Activated T-cell treated with anti-CD3 and anti-CD28 coated beads for 48 hours (primary cell): ENCODE measurements around the gene CAPN2.
"Not testable (repeated sequence)": the region's sequence is repeated elsewhere in the genome, so short reads cannot be mapped to it uniquely, and the experiment has no call there.

ENCODE experiments used
- DNase-seq: peaks from one replicate; pipeline ENCODE4 v3.0.0-alpha.2; 2020; ENCODE audit warnings: low read depth

Gene CAPN2

DNA sequence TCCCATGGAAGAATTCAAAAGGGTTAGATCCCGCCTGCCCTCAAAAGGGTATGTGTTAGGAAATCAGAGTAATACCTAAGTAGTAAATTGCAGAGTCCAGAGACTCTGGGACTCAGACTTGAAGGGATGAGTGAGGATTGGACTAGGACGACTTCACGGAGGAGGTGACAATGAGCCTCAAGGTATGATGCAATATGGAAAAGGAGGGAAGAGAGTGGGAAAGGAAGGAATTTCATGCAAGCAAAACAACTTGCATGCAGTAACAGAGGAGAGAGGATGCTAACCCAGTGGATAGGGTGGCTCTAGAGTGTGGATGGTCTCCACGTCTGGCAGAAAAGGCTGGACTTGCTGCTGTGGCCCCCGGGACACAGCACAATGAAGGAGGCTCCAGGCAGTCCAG lies 4.8 kb downstream of the CAPN2 start:
- no peak for DNase-seq

DNA sequence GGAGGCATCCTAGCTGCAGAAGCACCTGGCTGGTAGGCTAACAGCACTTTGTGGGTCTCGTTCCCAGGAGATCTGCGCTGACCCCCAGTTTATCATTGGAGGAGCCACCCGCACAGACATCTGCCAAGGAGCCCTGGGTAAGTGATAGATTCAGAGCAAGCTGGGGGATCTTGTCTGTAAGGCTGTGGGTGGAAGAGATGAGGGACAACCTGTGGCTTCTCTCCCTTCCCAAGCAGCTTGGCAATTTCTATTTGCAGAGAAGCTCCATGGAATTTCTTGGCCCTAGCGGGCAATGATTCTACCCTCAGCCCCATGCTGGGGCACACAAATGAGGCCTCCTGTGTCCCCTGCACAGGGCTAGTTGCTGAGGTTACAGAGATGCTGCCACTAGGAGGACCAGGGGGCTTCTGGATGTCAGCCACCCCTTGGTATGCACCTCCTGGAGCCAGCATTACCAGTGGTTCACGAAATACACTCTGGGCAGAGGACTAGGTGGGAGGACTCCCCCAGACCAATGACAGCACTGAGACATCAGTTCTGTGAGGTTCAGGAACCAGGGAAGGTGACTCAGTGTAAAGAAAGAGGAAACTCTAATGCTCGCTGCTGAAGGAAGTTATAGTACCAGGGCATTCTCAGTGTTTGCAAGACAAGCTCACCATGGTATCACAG lies 5.5 kb downstream of the CAPN2 start:
- DNase-seq = no peak

DNA sequence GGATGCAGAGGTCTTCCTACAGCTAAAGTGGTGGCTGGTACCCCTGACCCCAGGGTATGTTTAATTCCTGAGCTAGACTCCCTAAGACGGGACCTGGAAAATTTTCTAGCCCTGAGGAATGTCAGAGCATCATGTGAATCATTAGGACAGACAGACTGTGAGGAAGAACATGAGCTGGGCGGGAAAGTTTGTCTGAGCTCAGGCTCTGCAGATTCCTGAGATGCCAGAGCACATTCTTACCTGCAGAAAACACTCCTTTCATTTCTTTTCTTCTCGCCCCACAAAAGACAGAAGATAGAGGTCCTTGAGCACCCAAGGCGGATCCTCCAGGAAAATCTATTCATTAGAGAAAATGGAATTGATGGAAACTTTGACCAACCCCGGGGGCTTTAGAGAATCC lies 6.5 kb downstream of the CAPN2 start:
- DNase-seq = no peak

DNA sequence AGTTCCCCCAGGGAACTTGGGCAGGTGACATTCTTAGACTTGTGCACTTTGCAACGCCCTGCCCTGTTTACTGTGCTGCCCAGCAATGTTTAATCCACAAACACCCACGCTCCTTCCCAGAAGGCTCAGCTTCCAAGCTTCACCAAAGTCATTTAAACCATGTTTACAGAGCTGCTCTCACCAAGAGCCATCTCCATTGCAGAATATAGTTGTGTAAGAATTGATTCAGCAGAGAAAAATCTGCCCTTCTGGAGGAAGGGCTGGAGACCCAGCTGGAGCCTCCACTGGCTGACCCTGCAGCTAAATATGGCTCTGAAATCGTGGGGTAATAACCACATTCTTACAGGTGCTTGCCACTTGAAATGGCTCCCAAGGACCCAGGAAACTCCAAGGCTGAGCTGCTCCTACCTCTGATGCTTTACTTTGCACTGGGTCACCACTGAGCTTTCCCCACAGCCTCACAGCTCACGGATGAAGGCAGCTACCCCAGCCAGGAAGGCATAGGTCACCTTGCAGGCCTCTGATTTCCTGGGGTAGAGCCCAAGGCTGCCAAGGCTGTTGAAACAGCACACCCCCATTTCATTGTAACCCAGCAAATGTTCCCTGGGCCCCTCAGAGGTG lies 8.7 kb downstream of the CAPN2 start:
- DNase-seq = no peak

DNA sequence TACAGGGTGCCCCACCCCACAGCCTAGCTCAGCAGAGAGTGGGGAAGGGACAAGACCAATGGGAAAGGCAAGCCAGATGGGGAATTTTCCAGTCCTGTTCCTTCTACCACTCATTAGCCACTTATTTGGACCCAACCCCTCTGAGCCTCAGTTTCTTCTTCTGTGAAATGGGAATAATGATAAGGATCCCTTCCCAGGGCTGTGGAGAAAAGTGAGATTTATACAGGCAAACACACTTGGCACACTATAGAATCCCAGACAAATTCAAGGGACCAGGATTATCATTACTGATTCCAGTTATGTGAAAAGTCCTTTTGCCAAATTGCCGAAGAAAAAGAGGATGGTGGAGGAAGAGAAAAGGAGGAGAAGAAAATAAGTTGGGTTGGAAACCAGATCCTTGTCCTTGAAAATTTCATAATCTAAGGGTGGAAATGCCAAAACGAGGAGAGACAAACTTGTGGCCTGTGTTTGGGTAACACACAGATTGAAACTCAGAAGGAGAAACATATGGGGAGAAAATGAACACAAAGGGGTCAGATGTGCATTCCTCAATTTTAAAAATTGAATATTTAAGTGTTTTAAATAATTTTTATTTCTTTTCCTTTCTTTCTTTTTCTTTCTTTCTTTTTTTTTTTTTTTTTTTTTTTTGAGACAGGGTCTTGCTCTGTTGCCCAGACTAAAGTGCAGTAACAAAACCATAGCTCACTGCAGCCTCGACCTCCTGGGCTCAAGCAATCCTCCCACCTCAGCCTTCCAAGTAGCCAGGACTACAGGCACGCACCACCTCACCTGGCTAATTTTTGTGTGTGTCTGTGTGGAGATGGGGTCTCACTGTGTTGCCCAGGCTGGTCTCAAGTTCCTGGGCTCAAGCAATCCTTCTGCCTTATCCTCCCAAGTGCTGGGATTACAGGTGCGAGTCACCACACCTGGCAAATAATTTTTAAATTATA lies 9.6 kb downstream of the CAPN2 start:
- DNase-seq = no peak

DNA sequence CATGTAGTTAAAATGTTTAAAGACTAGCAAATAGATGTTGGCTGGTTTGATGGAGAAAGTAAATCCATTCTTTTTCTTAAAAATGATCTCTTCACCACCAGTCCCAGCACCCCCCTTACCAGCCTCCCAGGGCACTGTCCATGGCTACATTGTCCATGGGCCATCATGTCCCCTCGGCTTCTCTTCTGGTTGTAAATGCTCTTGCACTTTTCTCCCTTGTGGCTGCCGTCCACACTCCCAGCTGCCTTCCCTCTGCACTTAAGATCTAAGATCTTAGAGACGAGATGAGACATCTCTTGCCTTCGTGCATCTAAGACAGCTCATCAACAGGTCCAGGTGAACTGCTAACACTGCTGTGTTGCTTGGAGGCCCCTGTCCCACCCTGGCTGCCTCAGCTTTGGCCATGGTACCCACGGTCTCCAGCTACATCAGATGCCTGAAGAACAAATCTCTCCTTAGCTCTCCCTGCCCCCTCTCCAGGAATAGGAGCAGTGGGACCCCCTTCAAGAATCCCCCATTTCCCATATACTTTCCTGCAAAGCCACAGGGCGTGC lies 11.1 kb downstream of the CAPN2 start:
- DNase-seq = no peak

DNA sequence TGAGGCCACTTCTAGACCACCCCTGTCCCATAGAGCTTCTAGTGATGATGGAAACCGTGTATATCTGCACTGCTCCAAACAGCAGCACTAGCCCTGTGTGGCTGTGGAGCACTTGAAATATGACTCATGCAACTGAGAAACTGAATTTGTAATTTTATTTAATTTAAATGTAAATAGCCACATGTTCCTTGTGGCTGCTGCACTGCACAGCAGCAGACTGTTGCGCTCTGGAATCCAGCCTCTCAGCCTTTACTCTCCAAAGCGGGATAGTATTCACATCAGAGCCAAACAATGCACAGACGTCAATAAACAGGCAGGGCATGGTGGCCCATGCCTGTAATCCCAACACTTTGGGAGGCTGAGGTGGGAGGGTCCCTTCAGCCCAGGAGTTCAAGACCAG lies 12.0 kb downstream of the CAPN2 start:
- no peak for DNase-seq

DNA sequence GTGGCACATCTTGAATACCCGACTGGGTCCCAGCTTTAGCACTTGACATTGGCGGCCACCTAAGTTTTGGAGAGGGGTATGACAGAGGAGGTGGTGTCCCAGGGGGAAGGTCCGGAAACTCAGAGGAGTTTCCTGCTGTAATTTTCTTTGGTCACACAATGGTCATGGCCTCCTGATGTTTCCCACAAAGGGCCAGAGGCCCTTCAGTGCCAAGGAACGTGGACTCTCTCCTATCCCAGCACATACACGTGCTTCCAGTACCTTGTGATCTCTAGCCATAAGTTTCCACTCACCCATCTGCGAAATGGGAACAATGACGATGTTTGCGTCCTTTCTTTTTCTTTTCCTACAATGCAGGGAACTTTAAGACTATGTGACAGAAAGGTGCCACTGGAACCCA lies 13.2 kb downstream of the CAPN2 start:
- DNase-seq = no peak

DNA sequence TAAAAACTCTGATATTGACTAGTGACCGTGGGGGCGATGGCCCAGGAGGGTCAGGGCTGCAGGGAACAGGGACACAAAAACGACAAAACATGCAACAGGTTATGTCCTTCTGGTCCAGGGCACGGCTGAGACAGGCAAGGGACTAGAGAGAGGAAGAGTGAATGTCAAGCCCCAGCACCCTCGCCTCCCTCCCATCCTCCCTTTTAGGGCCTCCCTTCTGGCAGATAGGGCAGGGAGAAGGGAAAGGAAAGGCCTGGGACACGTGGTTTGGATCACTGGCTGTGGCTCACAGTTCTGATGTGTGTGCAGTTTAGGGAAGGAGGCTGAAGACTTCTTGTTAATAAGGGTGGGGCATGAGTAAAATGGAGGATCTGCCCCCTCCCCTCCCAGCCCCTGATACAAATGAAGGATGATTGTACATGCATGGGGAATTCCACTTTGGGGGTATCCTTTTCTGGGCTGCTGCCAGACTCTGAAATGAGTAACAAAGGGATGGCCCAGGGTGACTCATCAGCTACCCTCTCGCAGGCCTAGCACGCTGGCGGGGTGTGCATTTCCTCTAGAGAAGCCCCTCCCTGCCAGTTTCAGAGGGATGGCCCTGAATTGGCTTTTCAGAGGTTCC lies 14.2 kb downstream of the CAPN2 start:
- peak; percentile 83 for DNase-seq

DNA sequence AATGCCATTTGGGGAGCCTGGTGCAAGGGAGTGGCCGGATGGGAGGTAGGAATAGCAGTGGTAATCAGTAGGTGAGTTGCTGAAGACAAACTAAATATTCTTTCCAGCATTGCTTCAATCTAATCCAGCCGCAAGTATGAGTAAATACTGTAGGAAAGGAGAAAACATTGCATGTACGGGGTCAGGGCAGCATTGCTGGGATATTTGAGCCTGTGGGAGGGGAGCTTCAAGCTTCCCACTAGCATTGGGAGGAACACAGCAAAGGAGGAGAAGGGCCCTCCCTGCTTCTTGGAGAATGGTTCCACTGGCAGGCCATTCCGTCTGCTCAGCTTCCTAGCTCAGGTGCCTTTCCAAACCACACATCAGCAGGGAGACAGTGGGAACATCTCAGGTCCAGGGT lies 15.2 kb downstream of the CAPN2 start:
- no peak for DNase-seq

DNA sequence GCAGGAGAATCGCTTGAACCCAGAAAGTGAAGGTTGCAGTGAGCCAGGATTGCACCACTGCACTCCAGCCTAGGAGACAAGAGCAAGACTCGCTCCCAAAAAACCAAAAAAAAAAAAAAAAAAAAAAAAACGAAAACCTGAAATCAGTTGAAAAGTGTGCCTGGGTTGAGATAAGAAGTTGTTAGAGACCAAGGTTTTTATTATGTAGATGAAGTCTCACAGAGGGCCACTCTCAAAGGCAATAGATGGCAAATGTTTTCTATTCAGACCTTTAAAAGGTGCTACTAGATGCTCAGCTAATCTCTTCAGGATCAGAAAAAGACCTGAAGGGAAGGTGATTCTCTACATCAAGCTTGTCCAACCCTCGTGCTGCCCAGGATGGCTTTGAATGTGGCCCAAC lies 17.6 kb downstream of the CAPN2 start:
- no peak for DNase-seq

DNA sequence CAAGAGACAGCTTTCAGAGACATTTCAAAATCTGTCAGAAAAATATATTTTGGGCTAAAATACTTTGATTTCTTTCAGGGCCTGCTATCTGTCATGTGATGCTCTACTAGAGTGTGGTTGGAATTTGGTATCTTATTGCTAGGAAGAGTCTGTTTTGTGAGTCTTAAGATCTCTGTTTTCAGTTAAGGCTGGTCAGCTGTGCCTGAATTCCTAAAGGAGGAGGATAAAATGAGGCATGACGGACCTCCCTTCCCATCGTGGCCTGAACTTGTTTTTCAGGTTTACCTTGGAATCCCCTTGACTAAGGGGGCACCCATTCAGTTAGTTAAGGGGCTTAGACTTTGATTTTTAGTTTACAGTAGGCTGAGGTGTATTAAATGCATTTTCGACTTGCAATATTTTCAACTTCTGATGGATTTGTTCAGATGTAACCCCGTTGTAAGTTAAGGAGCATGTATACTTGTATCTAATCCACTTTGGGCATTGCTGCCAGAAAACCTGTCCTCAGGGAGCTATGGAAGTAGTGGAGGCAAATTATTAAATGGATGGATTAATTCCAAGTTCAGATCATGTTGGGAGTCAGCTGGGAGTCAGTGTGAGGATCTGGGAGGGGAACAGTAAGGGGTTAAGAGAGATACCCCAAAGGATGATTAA lies 18.3 kb downstream of the CAPN2 start:
- no peak for DNase-seq

DNA sequence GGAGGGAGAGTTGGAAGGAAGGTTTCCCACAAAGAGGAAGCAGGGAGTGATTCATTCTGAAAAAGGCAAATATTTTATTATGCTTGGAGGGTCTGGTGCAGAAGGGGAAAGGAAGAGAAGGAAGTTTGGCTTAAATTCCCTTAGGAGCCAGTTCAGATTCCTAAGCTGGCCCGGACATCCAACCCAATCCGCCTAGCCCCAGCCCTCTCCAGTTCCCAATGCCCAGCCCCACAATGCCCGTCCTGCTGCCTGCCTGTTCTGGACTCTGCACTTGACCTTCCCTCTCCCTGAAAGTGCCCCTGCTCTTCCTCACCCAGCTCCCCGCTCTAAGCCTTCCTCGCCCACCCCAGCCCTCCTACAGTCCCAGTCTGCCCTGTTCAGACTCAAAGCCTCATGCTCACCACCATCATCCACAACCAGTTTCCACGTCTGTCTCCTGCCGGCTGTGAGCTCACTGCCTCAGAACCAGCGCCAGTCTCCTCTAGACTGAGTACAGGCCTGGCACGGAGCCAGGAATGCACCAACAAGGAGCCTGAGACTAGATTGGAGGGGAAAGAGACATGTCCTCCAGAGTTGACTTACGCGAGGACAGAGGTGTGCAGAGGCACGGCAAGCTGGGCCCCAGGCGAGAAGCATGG lies 18.9 kb downstream of the CAPN2 start:
- DNase-seq = no peak

DNA sequence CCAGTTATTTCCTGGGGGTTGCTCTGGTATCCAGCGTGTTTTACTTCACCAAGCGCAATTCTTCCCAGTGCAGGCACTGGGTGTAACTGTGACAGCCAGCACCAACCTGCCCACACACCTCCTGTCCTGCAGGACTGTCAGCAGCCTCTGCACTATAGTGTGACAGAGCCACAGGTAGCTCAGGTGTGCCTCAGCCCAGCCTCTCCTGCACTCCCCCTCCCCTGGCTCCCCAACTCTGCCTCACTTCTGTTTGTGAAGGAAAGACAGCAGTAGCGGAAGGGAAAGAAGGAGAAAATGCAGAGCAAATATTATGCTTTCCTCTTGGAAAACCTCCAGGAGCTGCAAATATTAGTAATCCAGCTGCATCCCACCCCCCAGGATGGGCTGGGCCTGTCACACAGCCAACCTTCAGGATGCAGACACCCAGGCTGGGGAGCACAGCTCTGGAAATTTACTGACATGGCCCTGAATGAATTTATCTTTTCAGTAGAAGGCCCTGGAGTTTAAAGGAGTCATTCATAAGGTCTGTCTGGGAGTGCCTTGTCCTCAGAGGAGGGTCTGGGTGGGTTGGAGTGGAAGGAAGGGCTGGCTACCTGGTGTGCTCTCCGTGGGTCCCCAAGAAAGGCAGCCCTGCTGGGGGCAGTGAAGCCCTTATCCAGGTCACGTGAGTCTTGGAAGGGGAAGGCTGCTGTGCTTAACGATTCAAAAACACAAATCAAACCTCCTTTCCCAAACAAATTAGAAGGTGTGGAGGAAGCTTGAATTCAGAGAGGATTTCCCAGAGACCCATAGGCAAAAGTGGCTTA lies 20.9 kb downstream of the CAPN2 start:
- DNase-seq = no peak

DNA sequence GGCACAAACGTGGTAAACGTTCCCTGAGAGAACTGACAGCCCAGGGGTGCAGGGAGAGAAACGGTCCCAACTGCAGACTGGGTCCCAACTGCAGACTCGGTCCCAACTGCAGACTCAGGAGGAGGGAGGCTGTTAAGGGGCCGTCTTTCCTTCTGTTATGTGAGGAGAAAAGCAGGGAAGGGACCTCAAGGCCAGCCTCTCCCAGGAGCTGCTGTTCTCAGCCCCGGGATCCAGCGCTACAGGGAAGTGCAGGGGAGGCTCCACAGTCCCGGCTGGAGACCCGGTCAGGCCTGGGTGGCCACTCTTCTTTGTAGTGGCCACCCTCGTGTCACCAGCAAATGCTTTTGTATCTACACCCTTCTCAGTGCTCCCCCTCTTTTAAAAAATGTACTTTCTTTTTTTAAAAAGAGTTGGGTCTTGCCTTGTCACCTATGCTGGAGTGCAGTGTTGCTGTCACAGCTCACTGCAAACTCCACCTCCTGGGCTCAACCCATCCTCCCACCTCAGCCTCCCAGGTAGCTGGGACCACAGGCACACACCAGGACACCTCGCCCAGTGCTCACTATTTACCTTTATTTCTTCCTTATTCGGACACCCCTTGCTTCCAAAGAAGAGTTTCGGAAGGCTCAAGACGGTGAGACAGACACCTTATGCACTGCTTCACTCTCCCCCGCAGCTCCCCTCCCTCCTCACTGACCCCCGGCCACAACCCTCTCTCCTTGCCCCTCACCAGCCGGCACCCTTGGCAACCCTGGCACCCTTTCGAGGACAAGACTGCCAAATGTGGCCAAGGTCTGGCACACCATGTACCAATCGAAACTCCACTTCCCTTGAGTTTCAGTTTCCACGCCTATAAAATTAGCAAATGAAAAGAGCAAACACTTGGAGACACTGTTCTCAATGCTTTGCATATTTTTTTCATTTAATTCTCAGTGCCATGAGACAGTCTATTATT lies 21.8 kb downstream of the CAPN2 start:
- DNase-seq = no peak

DNA sequence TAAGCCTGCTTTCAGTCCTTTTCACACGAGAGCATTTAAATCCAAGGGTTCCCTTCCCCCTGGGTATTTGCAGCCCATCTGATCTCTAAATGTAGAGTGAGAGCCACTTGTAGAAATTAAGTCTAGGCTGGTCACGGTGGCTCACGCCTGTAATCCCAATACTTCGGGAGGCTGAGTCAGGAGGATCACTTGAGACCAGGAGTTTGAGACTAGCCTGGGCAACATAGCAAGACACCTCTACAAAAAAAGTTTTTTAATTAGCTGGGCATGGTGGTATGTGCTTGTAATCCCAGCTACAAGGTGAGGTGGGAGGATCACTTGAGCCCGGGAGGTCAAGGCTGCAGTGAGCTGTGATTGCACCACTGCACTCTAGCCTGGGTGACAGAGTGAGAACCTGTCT lies 24.3 kb downstream of the CAPN2 start:
- DNase-seq = not testable (repeated sequence)

DNA sequence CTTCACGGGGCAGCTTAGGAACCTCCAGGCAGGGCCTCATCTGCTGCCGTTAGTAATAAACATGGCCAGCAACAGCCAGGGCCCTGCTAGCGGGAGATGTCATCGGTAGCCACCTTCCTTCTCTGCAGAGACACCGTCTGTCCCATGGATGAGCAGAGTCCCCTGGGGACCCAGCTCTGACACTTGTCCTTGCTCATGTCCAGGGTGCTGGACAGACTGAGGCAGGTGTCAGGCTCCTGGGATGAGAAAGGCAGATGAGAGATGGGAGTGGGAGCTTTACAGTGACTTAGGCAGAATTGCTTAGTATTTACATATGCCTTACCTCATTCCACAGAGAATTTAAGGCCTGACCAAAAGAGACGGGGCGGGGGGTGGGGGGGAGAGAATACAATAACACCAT lies 25.0 kb downstream of the CAPN2 start:
- no peak for DNase-seq

DNA sequence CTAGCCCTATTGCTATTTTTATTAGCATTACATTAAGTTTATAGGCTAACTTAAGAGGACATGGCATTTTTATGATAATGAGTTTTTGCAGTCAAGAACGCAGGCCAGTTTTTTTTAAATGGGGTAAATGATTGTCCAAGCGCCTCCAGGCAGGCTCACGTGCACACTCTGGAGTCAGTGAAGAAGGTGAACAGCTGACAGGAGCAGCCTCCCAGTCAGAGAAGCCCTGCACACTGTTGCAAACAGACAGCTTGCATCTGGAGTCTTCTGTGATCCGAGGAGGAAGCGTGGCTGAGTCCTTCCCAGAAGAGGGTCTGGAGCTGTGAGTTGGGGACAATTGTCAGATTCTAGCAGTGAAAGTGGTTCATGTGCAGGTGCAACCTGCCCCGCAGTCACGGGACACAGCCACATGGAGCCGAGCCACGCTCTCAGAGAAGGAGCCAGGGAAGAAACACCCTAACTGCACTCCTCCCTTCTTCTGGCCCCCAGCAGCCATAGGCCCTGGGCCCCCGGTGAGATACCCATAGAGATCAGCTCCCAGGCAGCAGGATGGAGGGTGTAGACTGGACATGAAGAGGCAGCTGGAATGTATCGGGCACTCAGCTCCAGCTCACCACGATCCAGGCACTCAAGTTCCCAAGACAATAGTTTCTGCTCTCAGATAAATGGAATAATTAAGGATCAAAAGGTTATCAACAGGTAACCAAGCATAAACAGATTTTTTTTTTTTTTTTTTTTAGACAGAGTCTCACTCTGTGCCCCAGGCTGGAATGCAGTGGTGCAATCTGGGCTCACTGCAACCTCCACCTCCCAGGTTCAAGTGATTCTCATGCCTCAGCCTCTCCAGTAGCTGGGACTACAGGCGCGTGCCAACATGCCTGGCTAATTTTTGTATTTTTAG lies 26.4 kb downstream of the CAPN2 start:
- no peak for DNase-seq
